HepG2 (cell line): ENCODE data around the gene STOML1. TPM values are rescaled to one million over a fixed set of nuclear protein-coding genes. Genes with fewer than 3 reads are reported as not detected.

Experiments used
- ATAC-seq: fragments of 200-7000 bp; cut with Tn5 transposase; 3 replicates; pipeline ENCODE4 v1.9.1; 2020; ENCODE audit warnings: mild to moderate bottlenecking, moderate library complexity
- BruUV-seq: library from RNA; stranded (reverse); fragments of 400-500 nt; replicated peaks from 2 replicates; lab custom pipeline; 2021; lab: Mats Ljungman, UMichigan
- CTCF ChIA-PET: fragments of 300-600 bp; formaldehyde crosslinking; extraction: SDS; loops from one replicate; lab custom pipeline; 2021; ENCODE audit warnings: low total read pairs, inconsistent platforms, low intra/inter-chr PET ratio; lab: Yijun Ruan, JAX
- POLR2A ChIA-PET: fragments of 350-600 bp; sonication (Branson Sonifier 250); formaldehyde crosslinking; loops from one replicate; lab custom pipeline; 2020; ENCODE audit warnings: antibody characterized with exemption, inconsistent platforms; lab: Yijun Ruan, JAX
- DNase-seq: peaks from one replicate; pipeline ENCODE4 v3.0.0-alpha.2; 2015; ENCODE audit warnings: low spot score
- FAIRE-seq: peaks from 3 replicates; lab custom pipeline; 2011; peaks lifted over from hg19 to GRCh38; lab: Jason Lieb, UNC
- H2AFZ ChIP-seq: one replicate; pipeline ENCODE4 v1.6.1; 2011; ENCODE audit warnings: low read length, inconsistent platforms
- H3K27ac ChIP-seq: fragments of 300-600 bp; 3 replicates; pipeline ENCODE4 v1.8.0; 2011; ENCODE audit warnings: mixed run types, mild to moderate bottlenecking, mixed read lengths, low read length, inconsistent platforms; ENCODE audit not compliant: insufficient read depth; ENCODE audit errors: extremely low read length
- H3K27me3 ChIP-seq, 2 experiments: fragments of 200-600 bp in 1 of 2; 2 replicates in 1 of 2; 3 replicates in 1 of 2; pipeline versions ENCODE4 v1.6.0 to v1.8.0; 2011; ENCODE audit warnings: low read length in 2 of 2, mild to moderate bottlenecking in 2 of 2, moderate library complexity in 2 of 2, inconsistent platforms in 1 of 2; ENCODE audit not compliant: insufficient read depth in 2 of 2, control insufficient read depth in 1 of 2
- H3K36me3 ChIP-seq, 2 experiments: fragments of 200-600 bp in 1 of 2; replicated peaks in 1 of 2; 2 replicates in 1 of 2; 3 replicates in 1 of 2; pipeline versions ENCODE4 v1.5.1 to v1.8.0; 2011; ENCODE audit warnings: low read length in 2 of 2, inconsistent platforms in 1 of 2; ENCODE audit not compliant: insufficient read depth in 2 of 2, control insufficient read depth in 1 of 2
- H3K4me1 ChIP-seq: 2 replicates; pipeline ENCODE4 v1.5.1; 2012; ENCODE audit warnings: low read length, inconsistent platforms; ENCODE audit not compliant: insufficient read depth
- H3K4me2 ChIP-seq: 2 replicates; pipeline ENCODE4 v1.6.0; 2011; ENCODE audit warnings: low read depth, low read length, inconsistent platforms
- H3K4me3 ChIP-seq, 3 experiments: fragments of 200-600 bp in 1 of 3; sonication (generic), shearing (Covaris generic) in 1 of 3; replicated peaks in 1 of 3; 2 replicates each; pipeline ENCODE4 v1.5.1; 2011 to 2016; ENCODE audit warnings: low read length in 3 of 3, inconsistent platforms in 2 of 3, low read depth in 2 of 3, mild to moderate bottlenecking in 2 of 3, control low read depth in 1 of 3, mixed read lengths in 1 of 3; ENCODE audit not compliant: insufficient read depth in 1 of 3
- H3K79me2 ChIP-seq: one replicate; pipeline ENCODE4 v1.6.1; 2011; ENCODE audit warnings: low read length, inconsistent platforms; ENCODE audit not compliant: insufficient read depth
- H3K9ac ChIP-seq: 2 replicates; pipeline ENCODE4 v1.6.0; 2011; ENCODE audit warnings: mild to moderate bottlenecking, low read depth, low read length, inconsistent platforms; ENCODE audit not compliant: insufficient read depth
- H3K9me3 ChIP-seq: 2 replicates; pipeline ENCODE4 v1.5.1; 2012; ENCODE audit warnings: mild to moderate bottlenecking, low read length
- H4K20me1 ChIP-seq: 2 replicates; pipeline ENCODE4 v1.6.0; 2011; ENCODE audit warnings: inconsistent platforms, mild to moderate bottlenecking, low read length, moderate library complexity; ENCODE audit not compliant: insufficient read depth
- CEBPB ChIP-seq: IDR thresholded peaks from 2 replicates; pipeline ENCODE4 v1.6.1; 2011; ENCODE audit warnings: low read depth, low read length, improper control_type of control experiment, borderline replicate concordance
- GTF2F1 ChIP-seq: fragments of 150-350 bp; IDR thresholded peaks from 2 replicates; pipeline ENCODE4 v1.6.1; 2014; ENCODE audit warnings: low read length
- KLF15 ChIP-seq: sonication (generic); formaldehyde crosslinking; IDR thresholded peaks from 2 replicates; pipeline ENCODE4 v1.8.1; 2023; ENCODE audit warnings: borderline replicate concordance, mild to moderate bottlenecking, inconsistent platforms, missing genetic modification reagents, mixed read lengths
- KMT2A ChIP-seq: sonication (generic); formaldehyde crosslinking; IDR thresholded peaks from 2 replicates; pipeline ENCODE4 v1.4.0; 2020; ENCODE audit warnings: missing genetic modification reagents
- SIX4 ChIP-seq: sonication (generic); formaldehyde crosslinking; IDR thresholded peaks from 2 replicates; pipeline ENCODE4 v1.4.0; 2020; ENCODE audit warnings: missing genetic modification reagents
- XBP1 ChIP-seq: sonication (generic); formaldehyde crosslinking; IDR thresholded peaks from 2 replicates; pipeline ENCODE4 v1.5.0; 2020; ENCODE audit warnings: missing genetic modification reagents
- ZNF205 ChIP-seq: IDR thresholded peaks from 2 replicates; pipeline ENCODE4 v1.6.1; 2018; ENCODE audit warnings: missing biosample characterization, missing genetic modification reagents
- ZNF776 ChIP-seq: sonication (generic); formaldehyde crosslinking; IDR thresholded peaks from 2 replicates; pipeline ENCODE4 v1.4.0; 2020; ENCODE audit warnings: mild to moderate bottlenecking, missing genetic modification reagents
- WGBS: methylation state at CpG from one replicate; pipeline ENCODE4 v1.1.6; 2017; ENCODE audit warnings: low lambda C conversion rate; 5-methylcytosine and 5-hydroxymethylcytosine counted together
- in situ Hi-C: cut with HindIII; loops from 2 replicates; pipeline ENCODE4 v1.10.0; 2017; ENCODE audit warnings: low pct_unique_long_range_greater_than_20kb; ENCODE audit not compliant: extremely low pct_ligation_motif_present
- intact Hi-C: fragments of 100-400 bp; cut with micrococcal nuclease; formaldehyde crosslinking; loops from one replicate; pipeline ENCODE4 v1.10.0; 2022; ENCODE audit not compliant: unreplicated experiment
- polyA plus RNA-seq, 8 experiments: library from polyadenylated mRNA; depleted of rRNA in 3 of 8; stranded (reverse) in 7 of 8; unstranded in 1 of 8; fragments of >200 nt; fragmentation: Illumina TruSeq in 4 of 8; extraction: Trizol in 4 of 8; gene quantifications; 2 replicates each; pipeline versions ENCODE4 v1.2.1 to v1.2.3, GENCODE V29; 2011 to 2016; ENCODE audit warnings: low read depth in 4 of 8, missing spikeins in 1 of 8, mixed read lengths in 1 of 8; ENCODE audit not compliant: insufficient read depth in 1 of 8
- total RNA-seq, 5 experiments: library from RNA; depleted of rRNA; stranded (reverse); fragments of >200 nt; fragmentation: Illumina TruSeq; extraction: Trizol; gene quantifications; 2 replicates each; pipeline ENCODE4 v1.2.3, GENCODE V29; 2016; ENCODE audit warnings: low read depth in 1 of 5
- TF ChIP-seq, protein P1 (sequence below), 2 experiments: fragments of 450-650 bp in 1 of 2; sonication (generic) in 1 of 2; formaldehyde crosslinking in 1 of 2; IDR thresholded peaks; 2 replicates each; pipeline versions ENCODE4 v1.6.1 to v1.8.0; 2016 to 2022; ENCODE audit warnings: antibody characterized with exemption in 1 of 2, mild to moderate bottlenecking in 1 of 2, missing genetic modification reagents in 1 of 2
- TF ChIP-seq, protein P2 (sequence below): sonication (generic); formaldehyde crosslinking; IDR thresholded peaks from 2 replicates; pipeline ENCODE4 v1.5.0; 2020; ENCODE audit warnings: missing genetic modification reagents
- TF ChIP-seq, protein P3 (sequence below): sonication (generic); formaldehyde crosslinking; IDR thresholded peaks from 2 replicates; pipeline ENCODE4 v1.4.0; 2020; ENCODE audit warnings: missing genetic modification reagents

Gene STOML1
- total and polyA plus RNA-seq, 2 of the 13 experiments (the other 11 are each of a cell fraction or from before 2014, with no cell fraction given), result 3.5 to 3.7 TPM

DNA sequence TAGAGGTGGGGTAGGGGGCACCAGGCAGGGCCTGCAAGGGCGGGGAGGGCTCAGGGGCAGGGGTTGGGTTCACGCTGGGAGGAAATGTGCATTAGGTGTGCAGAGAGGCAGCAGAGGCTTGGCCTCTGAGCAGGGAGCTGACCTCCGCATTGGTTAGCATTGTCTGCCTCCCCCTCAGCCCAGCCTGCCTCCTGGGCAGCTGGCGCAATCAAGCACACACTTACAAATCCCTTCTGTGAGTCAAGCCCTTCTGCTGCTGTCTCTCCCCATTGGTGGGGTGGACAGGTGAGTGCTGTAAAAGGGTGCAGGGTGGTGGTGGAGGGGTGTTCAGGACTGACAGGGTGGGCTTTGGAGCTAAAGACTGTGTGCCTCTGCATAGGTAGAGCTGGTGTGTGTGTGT is 56.5 kb downstream of the STOML1 start:
- no peak for DNase-seq
- Histone ChIP-seq H3K4me2 (no peak overlapping the region), H3K4me3 (no peak overlapping the region), H3K9me3 (no peaks in the 10 kb centered on the region), H3K9ac (no peak overlapping the region), H3K36me3 (no peaks in the 10 kb centered on the region), H4K20me1 (peaks cover 3% of the 10 kb centered on the region), H2AFZ (no peak overlapping the region), H3K27ac (no peak overlapping the region), H3K27me3 (peaks cover 6 to 34% of the 10 kb centered on the region in 2 experiments; a peak in 3 of 5 replicates), H3K4me1 (peaks cover 5% of the 10 kb centered on the region), H3K79me2 (no peaks in the 10 kb centered on the region)
- CTCF ChIA-PET, result no interaction called here
- ATAC-seq, result no peak
- WGBS, result 0% methylated on average over 1 of the region's 4 CpGs
- intact Hi-C loops (no loop called here), in situ Hi-C loops (no loop called here)
- no TSS peak for BruUV-seq
- POLR2A ChIA-PET, result no interaction called here
- no peak for FAIRE-seq
- no peak for TF ChIP-seq CEBPB
- TF ChIP-seq KMT2A (CRISPR knock-in tag), result no peak
- TF ChIP-seq KLF15, result no peak
- TF ChIP-seq, protein P1, sequence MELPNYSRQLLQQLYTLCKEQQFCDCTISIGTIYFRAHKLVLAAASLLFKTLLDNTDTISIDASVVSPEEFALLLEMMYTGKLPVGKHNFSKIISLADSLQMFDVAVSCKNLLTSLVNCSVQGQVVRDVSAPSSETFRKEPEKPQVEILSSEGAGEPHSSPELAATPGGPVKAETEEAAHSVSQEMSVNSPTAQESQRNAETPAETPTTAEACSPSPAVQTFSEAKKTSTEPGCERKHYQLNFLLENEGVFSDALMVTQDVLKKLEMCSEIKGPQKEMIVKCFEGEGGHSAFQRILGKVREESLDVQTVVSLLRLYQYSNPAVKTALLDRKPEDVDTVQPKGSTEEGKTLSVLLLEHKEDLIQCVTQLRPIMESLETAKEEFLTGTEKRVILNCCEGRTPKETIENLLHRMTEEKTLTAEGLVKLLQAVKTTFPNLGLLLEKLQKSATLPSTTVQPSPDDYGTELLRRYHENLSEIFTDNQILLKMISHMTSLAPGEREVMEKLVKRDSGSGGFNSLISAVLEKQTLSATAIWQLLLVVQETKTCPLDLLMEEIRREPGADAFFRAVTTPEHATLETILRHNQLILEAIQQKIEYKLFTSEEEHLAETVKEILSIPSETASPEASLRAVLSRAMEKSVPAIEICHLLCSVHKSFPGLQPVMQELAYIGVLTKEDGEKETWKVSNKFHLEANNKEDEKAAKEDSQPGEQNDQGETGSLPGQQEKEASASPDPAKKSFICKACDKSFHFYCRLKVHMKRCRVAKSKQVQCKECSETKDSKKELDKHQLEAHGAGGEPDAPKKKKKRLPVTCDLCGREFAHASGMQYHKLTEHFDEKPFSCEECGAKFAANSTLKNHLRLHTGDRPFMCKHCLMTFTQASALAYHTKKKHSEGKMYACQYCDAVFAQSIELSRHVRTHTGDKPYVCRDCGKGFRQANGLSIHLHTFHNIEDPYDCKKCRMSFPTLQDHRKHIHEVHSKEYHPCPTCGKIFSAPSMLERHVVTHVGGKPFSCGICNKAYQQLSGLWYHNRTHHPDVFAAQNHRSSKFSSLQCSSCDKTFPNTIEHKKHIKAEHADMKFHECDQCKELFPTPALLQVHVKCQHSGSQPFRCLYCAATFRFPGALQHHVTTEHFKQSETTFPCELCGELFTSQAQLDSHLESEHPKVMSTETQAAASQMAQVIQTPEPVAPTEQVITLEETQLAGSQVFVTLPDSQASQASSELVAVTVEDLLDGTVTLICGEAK (IDR thresholded peaks at IDR 0.05), result no peak
- TF ChIP-seq, protein P1 (CRISPR knock-in tag; IDR thresholded peaks at IDR 0.05), result no peak
- TF ChIP-seq, protein P2, sequence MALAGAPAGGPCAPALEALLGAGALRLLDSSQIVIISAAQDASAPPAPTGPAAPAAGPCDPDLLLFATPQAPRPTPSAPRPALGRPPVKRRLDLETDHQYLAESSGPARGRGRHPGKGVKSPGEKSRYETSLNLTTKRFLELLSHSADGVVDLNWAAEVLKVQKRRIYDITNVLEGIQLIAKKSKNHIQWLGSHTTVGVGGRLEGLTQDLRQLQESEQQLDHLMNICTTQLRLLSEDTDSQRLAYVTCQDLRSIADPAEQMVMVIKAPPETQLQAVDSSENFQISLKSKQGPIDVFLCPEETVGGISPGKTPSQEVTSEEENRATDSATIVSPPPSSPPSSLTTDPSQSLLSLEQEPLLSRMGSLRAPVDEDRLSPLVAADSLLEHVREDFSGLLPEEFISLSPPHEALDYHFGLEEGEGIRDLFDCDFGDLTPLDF (CRISPR knock-in tag), result no peak
- TF ChIP-seq ZNF776 (CRISPR knock-in tag), result no peak
- no peak for TF ChIP-seq XBP1 (CRISPR knock-in tag)
- TF ChIP-seq, protein P3, sequence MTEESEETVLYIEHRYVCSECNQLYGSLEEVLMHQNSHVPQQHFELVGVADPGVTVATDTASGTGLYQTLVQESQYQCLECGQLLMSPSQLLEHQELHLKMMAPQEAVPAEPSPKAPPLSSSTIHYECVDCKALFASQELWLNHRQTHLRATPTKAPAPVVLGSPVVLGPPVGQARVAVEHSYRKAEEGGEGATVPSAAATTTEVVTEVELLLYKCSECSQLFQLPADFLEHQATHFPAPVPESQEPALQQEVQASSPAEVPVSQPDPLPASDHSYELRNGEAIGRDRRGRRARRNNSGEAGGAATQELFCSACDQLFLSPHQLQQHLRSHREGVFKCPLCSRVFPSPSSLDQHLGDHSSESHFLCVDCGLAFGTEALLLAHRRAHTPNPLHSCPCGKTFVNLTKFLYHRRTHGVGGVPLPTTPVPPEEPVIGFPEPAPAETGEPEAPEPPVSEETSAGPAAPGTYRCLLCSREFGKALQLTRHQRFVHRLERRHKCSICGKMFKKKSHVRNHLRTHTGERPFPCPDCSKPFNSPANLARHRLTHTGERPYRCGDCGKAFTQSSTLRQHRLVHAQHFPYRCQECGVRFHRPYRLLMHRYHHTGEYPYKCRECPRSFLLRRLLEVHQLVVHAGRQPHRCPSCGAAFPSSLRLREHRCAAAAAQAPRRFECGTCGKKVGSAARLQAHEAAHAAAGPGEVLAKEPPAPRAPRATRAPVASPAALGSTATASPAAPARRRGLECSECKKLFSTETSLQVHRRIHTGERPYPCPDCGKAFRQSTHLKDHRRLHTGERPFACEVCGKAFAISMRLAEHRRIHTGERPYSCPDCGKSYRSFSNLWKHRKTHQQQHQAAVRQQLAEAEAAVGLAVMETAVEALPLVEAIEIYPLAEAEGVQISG, result no peak
- no peak for TF ChIP-seq SIX4 (CRISPR knock-in tag)
- no peak for TF ChIP-seq GTF2F1
- TF ChIP-seq ZNF205, result no peak
